ENCODE data around the gene MYH15. TPM values are rescaled to one million over a fixed set of nuclear protein-coding genes. Genes with fewer than 3 reads are reported as not detected.

Gene MYH15
- total RNA-seq, 1 donor, result 0.99 TPM

DNA sequence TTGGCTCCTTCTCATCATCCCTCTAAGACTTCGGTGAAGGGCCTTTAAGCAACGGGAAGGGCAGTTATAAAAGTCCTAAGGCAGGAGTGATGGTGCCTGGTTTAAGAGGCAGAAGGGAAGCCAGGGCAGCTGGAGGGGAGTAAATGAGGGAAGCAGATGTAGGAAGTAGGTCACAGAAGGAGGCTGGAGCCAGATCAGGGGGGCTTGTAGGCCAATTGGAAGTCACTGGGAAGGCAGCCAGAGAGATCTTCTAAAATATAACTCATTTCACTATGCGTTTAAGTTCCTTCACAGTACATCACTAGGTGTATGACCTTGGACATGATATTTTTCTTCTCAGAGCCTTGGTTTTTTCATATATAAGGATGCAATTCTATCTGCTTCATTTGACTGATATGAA is 94.7 kb downstream of the MYH15 start:
- TF ChIP-seq CTCF (IDR thresholded peaks at IDR 0.05; ENCODE audit: insufficient read depth, low read length), result no peak
- H3K4me3 ChIP-seq (ENCODE audit: low read depth, low read length), result no peak overlapping the region
- no peak for DNase-seq (ENCODE audit: low read depth)

GRCh38 chr3:108414007-108414406 is 96.4 kb downstream of the MYH15 start:
- DNase-seq (ENCODE audit: low read depth), result peak; percentile 35
- no peak overlapping the region for H3K4me3 ChIP-seq (ENCODE audit: low read depth, low read length)
- no peak for TF ChIP-seq CTCF (IDR thresholded peaks at IDR 0.05; ENCODE audit: insufficient read depth, low read length)

GRCh38 chr3:108412121-108412750 is 98.2 kb downstream of the MYH15 start:
- DNase-seq (ENCODE audit: low read depth), result no peak
- H3K4me3 ChIP-seq (ENCODE audit: low read depth, low read length), result no peak overlapping the region
- TF ChIP-seq CTCF (IDR thresholded peaks at IDR 0.05; ENCODE audit: insufficient read depth, low read length), result no peak

- no peak for DNase-seq (ENCODE audit: low read depth)
- TF ChIP-seq CTCF (IDR thresholded peaks at IDR 0.05; ENCODE audit: insufficient read depth, low read length), result no peak
- no peak overlapping the region for H3K4me3 ChIP-seq (ENCODE audit: low read depth, low read length)
Observed at GRCh38 chr3:108410531-108410984, 99.8 kb downstream of the MYH15 start.

- DNase-seq (ENCODE audit: low read depth), result no peak
- no peak for TF ChIP-seq CTCF (IDR thresholded peaks at IDR 0.05; ENCODE audit: insufficient read depth, low read length)
- H3K4me3 ChIP-seq (ENCODE audit: low read depth, low read length), result no peak overlapping the region
Observed at GRCh38 chr3:108409800-108410178, 100.6 kb downstream of the MYH15 start.

GRCh38 chr3:108408883-108409799 is 101.3 kb downstream of the MYH15 start:
- H3K4me3 ChIP-seq (ENCODE audit: low read depth, low read length), result no peak overlapping the region
- DNase-seq (ENCODE audit: low read depth), result no peak
- TF ChIP-seq CTCF (IDR thresholded peaks at IDR 0.05; ENCODE audit: insufficient read depth, low read length), result no peak

Measured in fibroblast of the aortic adventitia (primary cell).